GM18858 (cell line): Measurements from ENCODE around the gene TP73.

Experiments
- ATAC-seq: cut with Tn5 transposase; IDR thresholded peaks from one replicate; pipeline ENCODE4 v1.9.1; 2021; ENCODE audit not compliant: unreplicated experiment

The TP73 gene

GRCh38 chr1:3670823-3671265, 18.5 kb downstream of the TP73 start:
- ATAC-seq, result no peak

- no peak for ATAC-seq
These were observed 19.3 kb downstream of the TP73 start for GRCh38 chr1:3671371-3672180.

GRCh38 chr1:3672231-3672970, 20.1 kb downstream of the TP73 start:
- ATAC-seq, result no peak

DNA sequence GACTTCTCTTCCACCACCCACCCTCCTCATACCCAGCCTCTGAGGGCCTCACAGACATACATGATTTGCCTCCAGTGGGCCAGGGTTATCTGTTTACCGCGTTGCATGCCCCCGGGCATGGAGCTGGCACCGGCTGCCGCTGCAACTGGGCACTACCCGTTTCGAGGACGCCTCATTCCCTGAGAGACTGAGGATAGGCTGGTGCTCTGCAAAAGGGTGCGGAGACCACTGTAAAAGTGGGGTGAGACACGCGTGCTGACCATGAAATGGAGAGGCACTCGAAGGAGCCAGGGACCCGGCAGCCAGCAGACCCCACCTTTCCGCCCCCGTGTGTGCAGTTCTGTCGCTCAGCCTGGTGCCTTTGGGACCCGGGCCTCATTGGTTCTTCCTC, 20.6 kb downstream of the TP73 start:
- no peak for ATAC-seq

- no peak for ATAC-seq
These were observed 21.2 kb downstream of the TP73 start for GRCh38 chr1:3673381-3674099.

- ATAC-seq, result no peak
These were observed 22.1 kb downstream of the TP73 start for GRCh38 chr1:3674100-3675094.

DNA sequence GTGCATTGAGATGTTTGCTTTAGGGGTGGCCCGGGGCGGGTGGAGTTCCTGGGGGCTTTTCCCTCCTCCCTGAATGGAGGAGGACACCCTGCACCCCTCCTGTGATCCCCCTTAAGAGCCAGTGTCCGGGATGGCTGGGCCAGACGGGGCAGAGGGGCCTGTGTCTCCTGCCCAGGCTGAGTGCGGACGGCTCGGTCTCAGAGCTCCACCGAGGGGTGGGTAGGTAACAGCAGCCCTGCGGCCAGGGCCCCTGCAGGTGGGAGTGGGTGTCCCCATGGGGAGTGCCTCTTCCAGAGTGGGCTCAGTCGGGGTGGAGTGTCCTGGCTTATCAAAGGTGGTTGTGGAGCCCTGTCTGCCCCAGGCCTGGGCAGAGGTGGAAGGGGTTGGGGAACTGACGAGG, 23.1 kb downstream of the TP73 start:
- no peak for ATAC-seq

DNA sequence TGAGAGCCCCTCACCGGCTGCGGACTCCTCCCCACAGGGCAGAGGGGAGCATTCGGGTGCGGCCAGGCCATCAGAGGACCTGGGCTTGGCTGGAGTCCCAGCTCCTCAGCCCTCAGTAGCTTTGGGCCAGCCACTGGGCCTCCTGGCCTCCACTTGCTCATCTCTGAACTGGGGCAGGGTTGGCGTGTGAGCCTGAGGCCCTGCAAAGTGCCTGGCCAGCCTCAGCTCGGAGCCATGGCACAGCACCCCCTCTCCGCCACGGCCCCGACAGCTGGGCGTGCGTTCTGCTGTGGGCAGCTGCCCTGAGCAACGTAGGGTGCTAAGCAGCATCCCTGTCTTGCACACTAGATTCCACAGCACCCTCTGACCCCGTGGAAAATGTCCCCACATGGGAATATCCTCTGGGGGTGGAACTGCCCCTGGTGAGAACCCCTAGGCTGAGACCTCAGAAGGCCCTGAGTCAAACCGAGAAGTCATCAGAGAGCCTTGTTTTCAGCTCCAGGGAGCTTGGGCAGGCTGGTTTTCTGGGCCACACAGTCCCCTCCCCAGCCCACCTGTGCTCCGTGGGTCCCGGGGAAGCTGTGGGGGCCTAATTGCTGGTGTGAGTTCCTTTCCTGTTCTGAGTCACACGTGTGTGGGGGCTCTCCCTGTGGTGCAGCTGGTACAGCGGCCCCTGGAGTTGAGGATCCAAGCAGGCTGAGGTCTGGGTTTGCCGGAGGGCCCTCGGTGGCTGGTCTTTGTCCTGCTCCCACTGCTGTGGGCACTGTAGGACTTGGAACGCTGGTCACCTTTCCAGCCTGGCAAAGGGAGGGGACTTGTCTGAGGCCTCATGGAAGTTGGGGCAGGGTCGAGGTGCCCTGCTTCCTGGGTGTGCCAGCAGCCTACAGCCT, 24.5 kb downstream of the TP73 start:
- peak; percentile 42 for ATAC-seq

GRCh38 chr1:3677484-3677883, 25.2 kb downstream of the TP73 start:
- ATAC-seq, result peak; percentile 5

DNA sequence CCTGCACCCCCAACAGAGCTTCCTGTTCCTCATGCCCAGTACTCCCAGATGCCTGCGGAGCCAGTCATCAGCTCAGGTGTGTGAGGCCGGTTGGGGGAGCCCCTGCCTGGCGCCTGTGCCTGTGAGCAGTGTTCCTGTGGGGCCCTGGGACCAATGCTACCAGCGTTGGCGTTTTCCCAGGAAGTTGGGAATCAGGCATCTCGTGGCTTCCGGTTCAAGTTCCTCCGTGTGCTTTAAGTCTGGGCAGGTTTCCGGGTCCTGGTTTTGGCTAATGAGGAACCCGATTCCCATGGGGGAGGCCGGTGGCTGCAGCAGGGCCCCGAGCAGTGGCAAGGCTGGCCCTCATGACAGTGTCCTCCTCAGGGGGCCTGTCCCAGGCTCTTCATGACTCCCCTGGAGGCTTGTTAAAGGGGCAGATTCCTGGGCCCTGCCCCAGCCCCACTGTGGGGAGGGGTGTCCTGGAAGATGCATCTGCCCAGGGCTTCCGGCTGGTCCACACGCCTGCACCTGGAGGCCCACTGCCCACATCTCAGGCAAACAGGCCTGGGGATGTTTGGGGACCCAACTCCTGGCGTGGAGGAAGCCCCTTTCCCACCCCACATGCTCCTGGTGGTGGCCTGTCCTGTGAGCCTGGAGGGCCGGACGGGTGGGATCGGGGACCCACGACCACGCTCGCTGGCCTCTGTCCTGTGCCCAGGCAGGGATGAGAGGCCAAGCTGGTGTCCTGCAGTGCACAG, 26.2 kb downstream of the TP73 start:
- no peak for ATAC-seq

DNA sequence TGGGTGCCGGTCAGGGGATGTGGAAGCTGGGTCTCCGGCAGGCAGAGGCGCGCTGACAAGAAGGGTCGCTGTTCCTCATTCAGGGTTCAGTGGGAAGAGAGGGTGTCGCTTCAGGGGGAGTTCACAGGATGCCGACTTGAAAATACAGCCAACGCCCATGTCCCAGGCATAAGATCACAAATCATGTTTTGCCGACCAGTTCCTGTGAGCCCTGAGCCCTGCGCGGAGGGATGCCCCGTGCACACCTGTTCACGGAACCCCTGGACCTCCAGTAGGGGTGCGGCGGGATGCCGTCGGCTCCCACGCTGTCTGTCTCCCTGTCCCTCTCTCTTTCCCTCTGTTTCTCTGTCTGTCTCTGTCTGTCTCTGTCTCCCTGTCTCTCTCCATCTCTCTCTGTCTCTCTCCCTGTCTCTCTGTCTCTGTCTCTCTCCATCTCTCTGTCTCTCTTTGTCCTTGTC, 26.8 kb downstream of the TP73 start:
- ATAC-seq, result no peak

DNA sequence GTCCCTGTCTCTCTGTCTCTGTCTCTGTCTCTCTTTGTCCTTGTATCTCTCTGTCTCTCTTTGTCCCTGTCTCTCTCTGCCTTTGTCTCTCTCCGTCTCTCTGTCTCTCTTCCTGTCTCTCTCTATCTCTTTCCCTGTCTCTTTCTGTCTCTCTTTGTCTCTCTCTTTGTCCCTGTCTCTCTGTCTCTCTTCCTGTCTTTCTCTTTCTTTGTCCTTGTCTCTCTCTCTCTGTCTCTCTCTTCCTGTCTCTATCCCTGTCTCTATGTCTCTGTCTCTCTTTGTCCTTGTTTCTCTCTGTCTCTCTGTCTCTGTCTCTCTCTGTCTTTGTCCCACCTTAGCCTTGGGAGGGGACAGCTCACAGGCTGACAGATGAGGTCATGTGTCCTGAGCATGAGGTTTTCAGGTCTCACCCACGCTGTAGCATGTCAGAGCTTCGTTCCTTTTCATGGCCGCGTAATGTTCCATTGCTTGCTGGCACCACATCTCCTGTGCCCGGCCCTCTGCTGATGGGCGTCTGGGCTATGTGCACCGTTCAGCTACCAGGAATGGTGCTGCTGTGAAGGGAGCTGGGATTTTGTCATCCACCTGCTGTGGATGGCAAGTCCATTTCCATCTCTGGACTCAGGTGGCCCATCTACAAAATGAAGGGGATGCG, 27.6 kb downstream of the TP73 start:
- no peak for ATAC-seq

DNA sequence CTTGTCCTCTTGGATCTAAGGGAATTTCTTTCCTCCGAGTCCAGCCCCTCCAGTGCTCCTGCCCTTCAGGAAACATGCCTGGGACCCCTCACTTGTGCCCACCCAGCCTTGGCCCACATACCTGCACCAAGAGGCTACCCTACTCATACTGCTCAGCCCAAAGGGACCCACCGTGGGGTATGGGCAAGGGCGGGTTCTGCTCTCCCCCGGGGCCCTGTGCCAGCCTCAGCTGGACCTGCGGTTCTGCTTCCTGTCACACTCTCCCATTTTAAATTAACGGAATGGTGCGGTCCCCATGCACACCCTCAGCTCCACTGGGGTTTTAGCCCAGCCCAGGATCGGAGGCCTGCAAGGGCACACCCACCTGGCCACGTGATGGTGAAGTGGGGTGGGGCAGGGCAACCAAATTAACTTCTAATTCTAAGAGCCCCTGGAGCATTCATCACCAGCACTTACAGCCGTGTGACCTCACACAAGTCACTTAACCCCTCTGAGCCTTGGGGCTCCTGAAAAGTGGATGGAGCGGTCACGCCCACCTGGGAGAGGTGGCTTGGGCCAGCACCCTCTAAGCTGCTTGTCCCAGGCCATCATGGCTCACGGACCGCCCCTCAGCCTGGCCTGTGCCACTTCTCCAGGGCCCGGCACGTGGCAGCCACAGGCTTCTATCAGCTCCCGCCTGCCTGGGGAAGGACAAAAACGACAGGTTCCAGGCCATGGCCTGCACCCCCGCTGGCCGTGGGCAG, 28.3 kb downstream of the TP73 start:
- no peak for ATAC-seq

GRCh38 chr1:3681231-3681897, 29.0 kb downstream of the TP73 start:
- no peak for ATAC-seq

GRCh38 chr1:3681898-3682806, 29.8 kb downstream of the TP73 start:
- no peak for ATAC-seq

- no peak for ATAC-seq
These were observed 30.9 kb downstream of the TP73 start for GRCh38 chr1:3683197-3683596.
